Tibial nerve (tissue), 4 donors: Measurements from ENCODE around the gene IGFBP1.

Experiments used
- CTCF ChIP-seq, 5 experiments: fragments of 200-600 bp in 3 of 5; fragments of 450-650 bp in 2 of 5; sonication (generic) in 3 of 5; IDR thresholded peaks; one replicate each; pipeline ENCODE4 v1.5.1; 2016 to 2019; ENCODE audit warnings: antibody characterized with exemption in 5 of 5, mild to moderate bottlenecking in 3 of 5, moderate library complexity in 2 of 5
- EP300 ChIP-seq, 2 donors: sonication (generic); formaldehyde crosslinking; IDR thresholded peaks; one replicate each; pipeline ENCODE4 v1.6.1; 2017; ENCODE audit warnings: antibody characterized with exemption in 2 of 2, mild to moderate bottlenecking in 1 of 2
- POLR2A ChIP-seq, 2 donors: fragments of 450-650 bp; IDR thresholded peaks; one replicate each; pipeline ENCODE4 v1.6.1; 2017; ENCODE audit warnings: antibody characterized with exemption in 2 of 2, mild to moderate bottlenecking in 2 of 2, moderate library complexity in 2 of 2

DNA sequence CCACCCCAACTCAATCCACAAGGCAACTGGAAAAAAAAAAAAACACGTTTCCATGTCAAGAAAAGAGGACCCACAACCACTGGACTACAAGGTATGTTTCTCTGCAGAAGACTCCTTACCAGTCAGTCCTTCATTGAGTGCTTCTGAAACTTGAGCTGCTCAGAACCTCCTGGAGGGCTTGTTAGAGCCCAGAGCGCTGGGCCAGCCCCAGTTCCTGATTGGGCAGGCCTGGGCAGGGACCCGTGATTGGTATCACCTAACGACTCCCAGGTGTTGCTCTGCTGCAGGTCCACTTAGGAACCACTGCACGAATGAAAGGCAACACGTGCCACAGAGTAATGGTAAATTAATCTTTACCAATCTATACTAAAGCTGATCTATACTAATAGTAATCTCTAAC, 14.9 kb upstream of the IGFBP1 start:
- TF ChIP-seq CTCF (IDR thresholded peaks at IDR 0.05), result no peak
- no peak for TF ChIP-seq EP300 (IDR thresholded peaks at IDR 0.05)
- TF ChIP-seq POLR2A (IDR thresholded peaks at IDR 0.05), result no peak
